GM10847 (cell line): ENCODE data around the gene TRAF1.

Source experiments
- POLR2A ChIP-seq: IDR thresholded peaks from 2 replicates; pipeline ENCODE4 v1.6.1; 2011; ENCODE audit not compliant: insufficient read length; ENCODE audit errors: extremely low read depth

TRAF1 gene

DNA sequence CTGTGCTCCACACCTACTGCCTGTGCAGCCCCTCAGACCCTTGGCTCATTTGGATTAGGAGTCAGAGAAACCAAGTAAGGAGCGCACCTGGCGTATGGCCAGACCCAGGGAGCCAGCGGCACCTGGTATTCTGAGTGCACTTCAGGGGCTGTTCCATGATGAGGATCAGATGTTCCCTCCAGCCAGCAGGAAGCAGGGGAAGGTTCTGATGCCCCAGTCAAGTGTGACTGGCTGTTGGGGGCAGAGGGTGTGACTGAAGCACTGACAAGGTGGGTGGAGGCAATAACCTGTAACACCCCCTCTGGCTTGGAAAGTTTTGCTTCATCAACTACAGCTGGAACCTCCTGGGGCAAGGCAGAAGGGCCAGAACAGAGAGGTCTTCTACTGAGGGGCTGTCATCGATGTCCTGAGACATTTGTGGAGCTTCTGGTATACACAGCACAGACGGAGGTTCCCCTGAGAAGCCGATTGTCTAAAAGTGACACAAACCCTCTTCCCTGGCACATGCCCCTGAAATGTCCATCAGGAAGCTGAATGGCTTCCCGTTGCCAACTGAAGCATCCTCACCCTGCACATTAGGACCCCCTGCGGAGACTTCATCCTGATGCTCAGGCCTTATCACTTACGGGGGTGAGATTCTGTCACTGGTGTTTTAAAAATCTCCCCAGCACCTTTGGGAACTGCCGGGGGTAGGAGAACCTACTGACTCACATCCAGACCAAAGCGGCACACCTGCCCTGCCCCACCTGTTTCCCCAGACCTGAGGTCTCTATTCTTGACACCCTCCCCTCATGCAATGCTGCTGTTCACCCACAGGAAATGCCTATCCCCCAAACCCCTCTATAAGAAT is 21.1 kb downstream of the TRAF1 start:
- no peak for TF ChIP-seq POLR2A

DNA sequence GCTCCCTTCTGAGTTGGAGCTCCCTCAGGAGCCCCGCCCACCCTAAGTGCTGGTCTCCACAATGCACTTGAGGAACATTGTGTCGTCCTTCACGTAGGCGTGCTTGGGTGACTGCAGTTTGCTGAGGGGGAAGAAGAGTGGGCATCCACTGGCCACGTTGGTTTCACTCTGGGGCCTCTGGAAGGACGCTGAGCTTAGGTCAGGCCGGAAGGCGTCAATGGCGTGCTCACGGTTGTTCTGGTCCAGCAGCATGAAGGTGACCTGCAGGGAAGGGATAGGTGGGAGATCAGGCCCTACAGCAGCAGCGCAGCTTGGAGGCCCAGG is 21.7 kb downstream of the TRAF1 start:
- TF ChIP-seq POLR2A = no peak

DNA sequence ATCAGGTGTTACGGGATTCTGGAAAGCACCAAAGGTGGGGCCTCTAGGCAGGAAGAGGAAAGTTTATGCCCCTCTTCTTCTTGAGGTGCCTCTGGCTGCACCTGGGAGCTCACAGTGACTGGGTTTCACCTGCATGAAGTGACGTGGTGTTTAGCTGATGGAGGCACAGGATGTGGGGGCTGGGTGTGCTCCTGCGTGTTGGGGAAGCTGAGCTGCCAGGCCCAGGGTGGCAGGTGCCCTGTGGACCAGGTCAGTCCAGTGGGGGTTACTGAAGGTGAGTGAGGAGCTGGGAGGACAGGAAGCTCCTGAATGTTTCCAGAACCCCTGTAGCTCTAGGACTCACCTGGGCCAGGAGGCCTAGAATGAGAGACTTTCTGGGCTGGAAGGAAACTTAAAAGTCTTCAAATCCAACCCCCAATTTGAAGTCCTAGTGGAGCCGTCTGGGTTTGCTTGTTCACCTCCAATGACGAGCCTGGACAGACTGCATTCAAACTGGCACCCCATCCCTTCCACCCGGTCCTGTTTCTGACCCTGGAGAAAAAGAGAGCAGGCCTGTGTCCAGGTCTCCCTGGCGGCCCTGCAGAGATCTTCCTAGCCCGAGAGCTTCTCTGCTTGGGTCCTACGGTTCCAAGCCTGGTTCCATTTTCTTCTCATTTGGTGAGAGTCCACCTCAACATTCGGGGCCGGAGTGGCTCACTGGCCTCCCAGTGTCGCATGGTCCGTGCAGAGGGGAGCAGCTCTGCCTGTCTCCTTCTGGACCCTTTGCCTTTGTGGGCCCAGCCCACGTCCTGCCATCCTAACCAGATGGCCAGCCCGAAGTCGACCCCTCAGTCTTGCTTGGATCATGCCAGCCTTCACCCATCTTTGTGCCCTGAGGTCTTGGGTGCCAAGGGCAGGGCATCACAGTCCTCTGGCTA is 22.3 kb downstream of the TRAF1 start:
- TF ChIP-seq POLR2A = no peak

- peak; percentile 26 for TF ChIP-seq POLR2A
Measured at GRCh38 chr9:120902569-120903535, 23.7 kb downstream of the TRAF1 start.

GRCh38 chr9:120901755-120902568 is 24.6 kb downstream of the TRAF1 start:
- no peak for TF ChIP-seq POLR2A

GRCh38 chr9:120900824-120901223 is 25.8 kb downstream of the TRAF1 start:
- no peak for TF ChIP-seq POLR2A

DNA sequence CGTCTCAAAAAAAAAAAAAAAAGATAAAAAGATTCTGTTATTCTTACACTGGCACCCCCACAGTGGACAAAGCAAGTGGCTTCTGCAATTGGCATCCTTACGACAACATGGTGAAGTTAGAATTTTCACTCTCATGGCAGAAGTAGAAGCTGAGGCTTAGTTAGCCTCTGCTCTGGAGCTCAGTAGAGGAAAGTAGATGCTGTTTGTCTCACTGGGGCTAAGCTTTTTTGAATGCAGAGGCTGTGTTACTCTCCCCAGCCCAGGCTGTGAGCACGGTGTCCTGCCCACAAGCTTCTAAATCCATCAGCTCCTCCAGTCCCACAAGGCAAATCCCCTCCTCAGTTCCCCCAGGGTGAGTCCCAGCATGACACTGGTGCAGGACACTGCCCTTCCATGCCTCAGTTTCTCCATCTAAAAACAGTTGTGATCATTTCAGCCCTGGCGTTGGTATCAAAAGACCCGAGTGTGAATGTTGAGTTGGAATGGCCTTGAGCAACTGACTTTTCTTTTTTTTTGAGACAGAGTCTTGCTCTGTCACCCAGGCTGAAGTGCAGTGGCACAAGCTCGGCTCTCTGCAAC is 27.0 kb downstream of the TRAF1 start:
- no peak for TF ChIP-seq POLR2A

GRCh38 chr9:120898396-120898795 is 28.2 kb downstream of the TRAF1 start:
- TF ChIP-seq POLR2A = no peak

DNA sequence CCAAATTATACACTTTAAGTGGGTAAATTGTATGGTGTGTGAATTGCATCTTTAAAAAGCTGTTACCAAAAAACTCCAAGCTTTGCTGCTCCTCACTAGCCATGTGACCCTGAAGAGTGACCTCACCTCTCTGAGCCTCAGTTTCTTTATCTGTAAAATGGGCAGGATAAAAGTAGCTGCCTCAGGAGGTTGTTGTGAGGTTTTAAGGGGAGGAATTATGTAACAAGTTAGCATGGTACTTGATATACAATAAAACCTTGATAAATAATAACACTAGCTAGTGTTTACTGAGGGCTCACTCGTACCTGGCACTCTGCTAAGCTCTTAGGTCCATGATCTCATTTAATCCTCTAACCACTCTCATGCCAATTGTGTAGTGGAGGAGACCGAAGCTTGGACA is 30.6 kb downstream of the TRAF1 start:
- TF ChIP-seq POLR2A = no peak

GRCh38 chr9:120894321-120895148 is 32.1 kb downstream of the TRAF1 start:
- TF ChIP-seq POLR2A = no peak

DNA sequence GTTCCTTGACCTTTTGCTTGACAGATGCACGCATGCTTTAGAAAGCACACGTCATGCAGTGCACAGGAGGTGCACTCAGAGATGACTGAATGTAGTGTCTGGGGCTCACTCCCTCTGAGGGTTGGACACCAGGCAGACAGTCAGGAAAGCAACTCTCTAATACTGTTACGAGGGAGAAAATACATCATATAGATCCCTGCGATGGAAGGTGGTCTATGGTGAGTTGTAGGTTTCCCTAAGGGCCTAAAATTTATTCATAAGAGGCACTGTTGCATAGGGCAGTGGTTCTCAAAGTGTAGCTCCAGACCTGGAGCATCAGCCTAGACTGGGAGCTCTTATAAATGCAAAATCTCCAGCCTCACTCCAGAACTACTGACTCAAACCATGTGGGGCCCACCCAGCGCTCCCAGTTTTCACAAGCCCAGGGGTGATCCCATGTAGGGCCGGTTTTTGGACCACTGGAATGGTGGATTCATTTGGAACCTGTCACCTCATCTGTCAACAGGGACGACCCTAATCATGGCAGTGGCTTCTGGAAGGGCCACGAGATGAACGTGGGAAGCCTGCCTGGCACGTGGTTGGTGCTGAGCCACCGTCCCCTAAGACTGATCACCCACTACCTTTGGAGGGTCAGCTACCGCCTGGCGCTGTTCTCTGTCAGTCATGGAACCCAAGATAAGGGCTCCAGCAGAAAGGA is 32.8 kb downstream of the TRAF1 start:
- TF ChIP-seq POLR2A = no peak
